T-helper 2 cell treated with Interferon-gamma antibody and Interleukin-4, amounts not matched to agents 100 ng/mL and 5 ng/mL, for 36 hours (primary cell): ENCODE measurements around the gene RUVBL2. TPM values are rescaled to one million over a fixed set of nuclear protein-coding genes. Genes with fewer than 3 reads are reported as not detected.
"Not testable (repeated sequence)": the region's sequence is repeated elsewhere in the genome, so short reads cannot be mapped to it uniquely, and the experiment has no call there.

ENCODE experiments used
- intact Hi-C: fragments of 100-400 bp; cut with micrococcal nuclease; formaldehyde crosslinking; loops from one replicate; pipeline ENCODE4 v1.15.1; 2023
- total RNA-seq: library from RNA; stranded (reverse); gene quantifications from 2 replicates; pipeline ENCODE4 v1.2.3, GENCODE V29; 2022

Gene RUVBL2
- total RNA-seq, 1 donor from 2014 or later, result 108 TPM

DNA sequence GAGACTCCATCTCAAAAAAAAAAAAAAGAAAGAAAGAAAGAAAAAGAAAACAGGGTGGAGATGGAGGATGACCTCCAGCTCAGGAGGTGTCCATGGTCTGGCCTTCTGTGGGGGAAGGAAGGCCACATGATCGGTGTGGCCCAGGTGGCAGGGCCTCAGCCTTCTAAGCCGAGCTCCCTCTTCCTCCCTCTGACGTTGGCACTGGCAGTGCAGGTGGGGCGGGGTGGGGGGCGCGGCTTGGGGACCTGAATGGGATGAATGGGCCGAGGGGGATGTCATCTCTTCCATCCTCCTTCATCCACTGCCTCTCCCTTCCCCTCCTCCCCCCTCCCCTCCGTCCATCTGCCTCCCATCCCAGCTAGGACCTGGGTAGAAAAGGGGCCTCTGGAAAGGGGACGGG, 46.0 kb downstream of the RUVBL2 start:
- intact Hi-C loops, result not testable (repeated sequence)

GRCh38 chr19:49042177-49042576, 48.5 kb downstream of the RUVBL2 start:
- intact Hi-C loops, result no loop called here

- intact Hi-C loops, result not testable (repeated sequence)
Measured at GRCh38 chr19:49042666-49043065, 49.0 kb downstream of the RUVBL2 start.

GRCh38 chr19:49043548-49043947, 49.9 kb downstream of the RUVBL2 start, which contains the start of gene CGB5:
CGB5 (plus strand) TSS chr19:49043848; CDS start chr19:49044210, 362 bp downstream.
- intact Hi-C loops, result not testable (repeated sequence)

DNA sequence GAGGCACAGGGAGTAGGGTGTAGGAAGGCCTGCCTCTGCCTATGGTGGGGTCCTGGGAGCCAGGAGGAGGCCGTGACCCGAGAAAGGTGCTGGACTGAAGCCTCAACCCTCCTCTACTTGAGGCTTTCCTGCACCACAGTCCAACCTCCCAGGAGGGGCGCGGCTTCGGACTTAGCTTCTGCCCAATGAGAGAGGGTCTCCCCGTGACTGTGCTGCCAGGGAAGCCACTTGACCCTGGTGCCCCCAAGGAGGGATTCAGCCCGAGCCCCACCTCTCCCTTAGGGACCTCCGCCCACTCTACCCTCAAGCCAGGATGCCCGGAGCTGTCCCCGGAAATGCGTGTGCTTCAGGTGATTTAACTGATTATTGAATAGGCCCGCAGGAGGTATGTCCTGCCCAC, 55.3 kb downstream of the RUVBL2 start, which contains the start of gene CGB8:
Gene CGB8 (minus strand): TSS at position 101 of the 400 bp plus-strand sequence. CDS start 372 bp downstream, outside the sequence.
- intact Hi-C loops, result not testable (repeated sequence)

DNA sequence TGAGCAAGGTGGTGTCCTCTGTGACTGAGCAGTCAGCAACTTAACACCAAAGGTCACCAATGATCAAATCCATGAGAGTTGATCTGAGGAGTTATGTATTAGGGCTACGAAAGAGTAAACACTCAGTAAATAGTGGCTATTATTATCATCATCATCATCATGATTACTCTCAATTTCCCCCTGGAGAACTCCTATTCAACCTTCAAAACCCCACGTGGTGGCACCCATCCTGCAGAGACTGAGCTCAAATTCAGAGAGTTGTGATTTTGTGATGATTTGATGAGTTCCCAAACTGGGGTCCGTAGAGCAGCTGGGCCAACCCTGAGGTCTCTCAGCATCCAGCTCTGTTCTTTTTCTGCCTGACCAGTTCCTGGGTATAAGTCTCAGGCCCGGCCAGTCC, 56.1 kb downstream of the RUVBL2 start:
- intact Hi-C loops, result not testable (repeated sequence)

DNA sequence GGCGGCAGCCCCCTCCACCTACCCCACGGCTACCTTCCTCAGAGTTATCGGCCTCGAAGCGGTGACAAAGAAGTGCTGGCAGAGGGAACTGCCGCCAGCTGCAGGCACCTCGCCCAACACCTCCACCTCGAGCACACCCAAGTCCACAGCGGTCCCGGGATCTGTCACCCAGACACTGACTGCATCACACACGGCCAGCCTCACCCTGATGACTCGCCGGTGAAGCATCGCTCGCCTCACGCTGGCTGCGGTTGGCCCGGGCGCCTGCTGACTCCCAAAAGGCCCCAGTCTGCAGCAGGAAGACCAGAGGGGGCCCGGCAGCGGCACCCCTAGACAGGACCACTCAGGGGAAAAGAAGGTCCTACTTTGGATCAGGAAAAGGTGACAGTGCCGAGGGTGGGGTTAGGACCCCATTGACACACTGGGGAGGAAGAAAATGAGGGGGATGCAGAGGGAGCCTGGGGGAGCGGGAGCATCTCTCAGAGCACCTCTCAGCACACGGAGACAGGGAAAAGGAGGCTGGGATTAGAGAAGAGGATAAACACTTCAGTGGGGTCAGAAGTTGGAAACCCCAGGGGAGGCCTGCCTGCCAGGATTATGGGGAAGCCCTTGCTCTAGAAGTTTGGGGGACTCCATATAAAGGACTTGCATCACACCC, 56.8 kb downstream of the RUVBL2 start:
- intact Hi-C loops, result not testable (repeated sequence)

GRCh38 chr19:49056101-49056901, 62.6 kb downstream of the RUVBL2 start:
- intact Hi-C loops, result no loop called here

DNA sequence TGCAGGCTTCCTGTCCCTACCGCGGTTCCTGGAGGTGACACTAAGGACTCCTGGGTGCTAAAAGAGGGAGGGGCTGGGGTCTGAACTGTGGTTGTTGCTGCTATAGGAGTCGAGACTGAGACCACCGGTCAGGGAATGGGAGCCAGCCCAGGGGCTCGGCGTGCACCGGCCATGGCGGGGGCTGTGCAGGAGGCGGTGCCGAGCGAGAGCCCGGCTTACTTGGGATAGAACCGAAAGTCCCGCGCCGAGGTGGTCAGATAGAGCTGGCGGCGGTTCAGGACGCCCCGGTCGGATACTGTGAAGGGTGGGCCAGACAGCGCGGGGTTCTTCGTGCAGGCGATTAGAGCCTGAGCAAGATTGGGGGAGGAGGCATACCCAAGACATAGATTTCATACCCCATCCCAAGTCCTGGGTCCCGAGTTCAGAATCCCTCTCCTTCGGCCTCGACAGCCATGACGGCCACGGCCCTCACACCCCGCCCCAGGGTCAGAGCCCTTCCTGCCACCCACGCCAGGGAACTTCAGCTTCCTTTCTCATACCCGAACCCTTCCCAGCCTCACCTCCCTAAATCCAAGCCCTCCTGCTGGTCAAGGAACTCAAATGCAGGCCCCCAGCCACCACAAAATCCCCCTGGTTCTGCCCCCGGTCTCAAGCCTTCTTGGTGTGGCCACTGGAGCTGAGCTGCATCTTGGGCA, 63.4 kb downstream of the RUVBL2 start:
- intact Hi-C loops, result not testable (repeated sequence)

DNA sequence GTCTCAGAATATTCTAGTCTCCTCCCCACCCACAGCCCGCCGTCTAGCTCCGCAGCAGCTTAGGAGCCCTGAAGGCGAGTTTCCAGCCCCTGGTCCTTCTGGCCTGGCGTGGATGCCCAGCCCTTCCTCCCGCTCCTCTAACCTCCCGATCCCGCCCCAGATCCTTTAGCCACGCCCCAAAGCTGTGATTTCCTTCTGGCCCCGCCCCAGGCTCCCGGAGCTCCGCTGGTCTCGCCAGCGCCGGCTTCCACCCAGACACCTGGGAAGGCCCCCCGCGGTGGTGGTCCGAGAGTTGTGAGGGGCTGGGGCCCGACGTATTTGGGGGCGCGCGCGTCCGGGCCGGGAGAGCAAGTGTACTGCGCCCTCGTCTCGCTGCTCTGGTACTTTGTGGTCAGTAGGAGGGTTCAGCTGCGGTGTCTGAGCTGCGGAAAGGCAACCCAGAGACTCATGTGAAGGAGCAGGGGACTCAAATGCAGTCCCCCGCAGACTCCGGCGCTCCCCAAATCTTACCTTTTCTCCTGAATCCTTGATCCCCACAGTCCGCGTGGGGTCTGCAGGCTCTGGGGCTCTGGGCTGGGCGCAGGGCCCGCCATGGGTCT, 64.0 kb downstream of the RUVBL2 start, which contains the start of gene CGB7:
Gene CGB7 (minus strand): TSS at position 114 of the 599 bp plus-strand sequence. CDS start 2,374 bp downstream, outside the sequence.
- intact Hi-C loops, result no loop called here

- intact Hi-C loops, result no loop called here
Measured at GRCh38 chr19:49058562-49058961, 64.9 kb downstream of the RUVBL2 start.

DNA sequence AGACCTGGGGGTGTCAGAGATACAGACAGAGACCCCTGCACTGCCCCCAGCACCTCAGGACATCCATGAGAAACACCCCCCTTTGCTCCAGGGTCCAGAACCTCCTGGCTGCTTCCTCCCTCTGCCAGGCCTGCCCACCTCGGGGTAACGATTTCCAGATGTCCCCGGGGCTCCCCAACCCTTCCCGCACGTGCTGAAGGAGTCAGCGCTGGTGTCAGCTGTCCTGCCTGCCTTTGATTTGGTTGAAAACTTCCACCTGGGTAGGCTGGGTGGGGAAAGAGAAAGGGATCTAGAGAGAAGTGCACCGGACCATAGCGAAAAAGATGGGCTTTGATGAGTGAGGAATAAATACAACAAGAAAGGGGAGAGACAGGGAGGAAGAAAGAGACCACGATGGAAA, 65.4 kb downstream of the RUVBL2 start:
- intact Hi-C loops, result no loop called here

DNA sequence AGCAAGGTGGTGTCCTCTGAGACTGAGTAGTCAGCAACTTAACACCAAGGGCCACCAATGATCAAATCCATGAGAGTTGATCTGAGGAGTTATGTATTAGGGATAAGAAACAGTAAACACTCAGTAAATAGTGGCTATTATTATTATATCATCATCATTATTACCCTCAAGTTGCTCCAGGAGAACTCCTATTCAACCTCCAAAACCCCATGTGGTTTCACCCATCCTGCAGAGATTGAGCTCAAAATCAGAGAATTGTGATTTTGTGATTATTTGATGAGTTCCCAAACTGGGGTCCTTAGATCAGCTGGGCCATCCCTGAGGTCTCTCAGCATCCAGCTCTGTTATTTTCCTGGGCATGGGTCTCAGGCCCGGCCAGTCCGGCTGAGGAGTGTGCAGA, 67.3 kb downstream of the RUVBL2 start:
- intact Hi-C loops, result no loop called here

- intact Hi-C loops, result no loop called here
Measured at GRCh38 chr19:49061445-49061844, 67.8 kb downstream of the RUVBL2 start.

- intact Hi-C loops, result no loop called here
Measured at GRCh38 chr19:49064029-49064629, 70.4 kb downstream of the RUVBL2 start.

DNA sequence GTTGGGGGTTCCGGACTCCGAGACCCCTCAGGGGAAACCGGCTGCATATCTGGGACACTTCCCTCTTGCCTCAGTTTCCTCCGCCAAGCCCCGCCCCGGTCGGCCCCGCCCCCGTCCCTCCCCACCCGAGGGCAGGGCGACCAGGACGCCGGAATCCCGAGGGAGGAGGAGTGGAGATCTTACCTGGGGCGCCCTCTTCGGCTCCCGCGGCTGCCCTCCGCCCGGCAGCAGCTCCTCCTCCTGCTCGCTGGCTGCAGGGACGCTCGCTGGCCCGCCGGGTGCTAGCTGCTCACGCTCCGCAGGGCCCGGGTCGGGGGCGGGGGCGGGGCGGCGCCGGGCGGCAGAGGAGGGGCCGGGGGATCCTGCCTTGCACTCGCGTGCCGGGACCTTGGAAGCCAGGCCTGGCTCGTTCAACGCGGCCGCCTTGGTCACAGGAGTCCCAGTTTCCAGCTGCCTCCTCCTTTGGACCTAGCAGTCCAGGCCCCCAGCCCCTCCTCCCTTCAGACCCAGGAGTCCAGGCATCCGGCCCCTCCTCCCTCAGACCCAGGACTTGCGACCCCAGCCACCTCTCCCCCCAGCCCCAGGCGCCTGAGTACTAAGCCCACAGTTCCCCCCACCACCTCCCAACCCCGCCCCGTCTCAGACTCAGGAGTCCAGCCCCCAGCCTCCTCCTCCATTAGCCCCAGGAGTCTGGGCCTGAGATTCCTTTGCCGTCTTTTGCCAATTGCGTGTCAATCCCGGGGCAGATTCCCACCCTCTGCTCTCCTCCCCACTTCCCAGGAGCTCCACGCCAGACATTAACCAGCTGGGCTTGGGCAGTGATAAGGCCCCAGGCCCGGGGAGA, 71.3 kb downstream of the RUVBL2 start, which contains the start of gene NTF4:
Gene NTF4 (minus strand): TSS at position 51 of the 844 bp plus-strand sequence. CDS start 2,821 bp downstream, outside the sequence.
- intact Hi-C loops, result no loop called here
